ENCODE results near the gene CBFA2T2.

CBFA2T2 gene

GRCh38 chr20:33669224-33669623, 179.3 kb downstream of the CBFA2T2 start:
- TF ChIP-seq CTCF (conservative IDR thresholded peaks at IDR 0.05) (no peak), ZFX (IDR thresholded peaks at IDR 0.05) (no peak)
- peak overlapping the region; percentile 97; the same call in 1 of the 2 replicates for H3K27ac ChIP-seq

GRCh38 chr20:33669873-33670640, 180.2 kb downstream of the CBFA2T2 start:
- peak overlapping the region; percentile 23 for H3K27ac ChIP-seq
- TF ChIP-seq CTCF (conservative IDR thresholded peaks at IDR 0.05) (no peak), ZFX (IDR thresholded peaks at IDR 0.05) (no peak)

- TF ChIP-seq CTCF (conservative IDR thresholded peaks at IDR 0.05): no peak
- TF ChIP-seq ZFX (IDR thresholded peaks at IDR 0.05): no peak
- peak overlapping the region; percentile 23 for H3K27ac ChIP-seq
Observed at GRCh38 chr20:33670715-33671499, 181.0 kb downstream of the CBFA2T2 start.

GRCh38 chr20:33671573-33672288, 181.8 kb downstream of the CBFA2T2 start:
- TF ChIP-seq CTCF (conservative IDR thresholded peaks at IDR 0.05): no peak
- TF ChIP-seq ZFX (IDR thresholded peaks at IDR 0.05): no peak
- peak overlapping the region; percentile 92 for H3K27ac ChIP-seq

- TF ChIP-seq CTCF (conservative IDR thresholded peaks at IDR 0.05) (no peak), ZFX (IDR thresholded peaks at IDR 0.05) (no peak)
- H3K27ac ChIP-seq: peak overlapping the region; percentile 92
Observed at GRCh38 chr20:33672426-33673113, 182.7 kb downstream of the CBFA2T2 start.

GRCh38 chr20:33673114-33673409, 183.2 kb downstream of the CBFA2T2 start:
- H3K27ac ChIP-seq: peak overlapping the region; percentile 92
- TF ChIP-seq CTCF (conservative IDR thresholded peaks at IDR 0.05) (no peak), ZFX (IDR thresholded peaks at IDR 0.05) (no peak)
